ENCODE measurements around the gene KDM7A. TPM values are rescaled to one million over a fixed set of nuclear protein-coding genes. Genes with fewer than 3 reads are reported as not detected.

Gene KDM7A
- total RNA-seq, 1 experiment from 2014 or later = 1.5 TPM

- TF ChIP-seq CTCF (conservative IDR thresholded peaks at IDR 0.05) (no peak), EZH2 (IDR thresholded peaks at IDR 0.05; ENCODE audit: low read depth) (no peak)
- POLR2A ChIA-PET (ENCODE audit: unreplicated experiment) = no interaction called here
- Histone ChIP-seq H3K9me2 (ENCODE audit: insufficient read depth) (no peaks in the 10 kb centered on the region), H3K27ac (no peak overlapping the region), H4K20me1 (ENCODE audit: insufficient read depth) (no peaks in the 10 kb centered on the region), H3K79me2 (ENCODE audit: low read depth) (no peaks in the 10 kb centered on the region), H3K4me1 (replicated peaks; ENCODE audit: insufficient read depth) (peaks cover 15% of the 10 kb centered on the region; the same call in 1 of the 2 replicates), H3K4me3 (no peak overlapping the region), H3K27me3 (ENCODE audit: insufficient read depth, low read depth) (no peaks in the 10 kb centered on the region), H2AFZ (no peak overlapping the region), H3K9me3 (ENCODE audit: insufficient read depth, low read depth) (no peaks in the 10 kb centered on the region), H3K36me3 (ENCODE audit: low read depth) (no peaks in the 10 kb centered on the region), H3F3A (ENCODE audit: insufficient read depth, low read depth) (peaks cover 10% of the 10 kb centered on the region; the same call in 1 of the 2 replicates), H3K4me2 (no peak overlapping the region)
- CTCF ChIA-PET = no interaction called here
- no peak for DNase-seq
- intact Hi-C loops (cut with micrococcal nuclease; ENCODE audit: unreplicated experiment) = no loop called here
- no TSS peak for BruUV-seq (replicated peaks)
Observed at GRCh38 chr7:140211698-140212097, 34.9 kb upstream of the KDM7A start.

- Histone ChIP-seq H3K27ac (no peak overlapping the region), H3K79me2 (ENCODE audit: low read depth) (no peaks in the 10 kb centered on the region), H3K9me3 (ENCODE audit: insufficient read depth, low read depth) (no peaks in the 10 kb centered on the region), H3K4me3 (no peak overlapping the region), H3K9me2 (ENCODE audit: insufficient read depth) (no peaks in the 10 kb centered on the region), H3K36me3 (ENCODE audit: low read depth) (no peaks in the 10 kb centered on the region), H3F3A (ENCODE audit: insufficient read depth, low read depth) (peaks cover 10% of the 10 kb centered on the region; the same call in 1 of the 2 replicates), H4K20me1 (ENCODE audit: insufficient read depth) (no peaks in the 10 kb centered on the region), H2AFZ (no peak overlapping the region), H3K4me2 (no peak overlapping the region), H3K4me1 (replicated peaks; ENCODE audit: insufficient read depth) (peaks cover 15% of the 10 kb centered on the region; the same call in 1 of the 2 replicates), H3K27me3 (ENCODE audit: insufficient read depth, low read depth) (no peaks in the 10 kb centered on the region)
- no TSS peak for BruUV-seq (replicated peaks)
- intact Hi-C loops (cut with micrococcal nuclease; ENCODE audit: unreplicated experiment) = no loop called here
- ChIA-PET CTCF (no interaction called here), POLR2A (ENCODE audit: unreplicated experiment) (interaction anchor here (0.6 kb wide), 1 partner anchor 16 kb away, joined by 11 read pairs; no protein-coding TSS in a partner anchor)
- no peak for DNase-seq
- TF ChIP-seq CTCF (conservative IDR thresholded peaks at IDR 0.05) (no peak), EZH2 (IDR thresholded peaks at IDR 0.05; ENCODE audit: low read depth) (no peak)
Observed at GRCh38 chr7:140209866-140210609, 33.3 kb upstream of the KDM7A start.

DNA sequence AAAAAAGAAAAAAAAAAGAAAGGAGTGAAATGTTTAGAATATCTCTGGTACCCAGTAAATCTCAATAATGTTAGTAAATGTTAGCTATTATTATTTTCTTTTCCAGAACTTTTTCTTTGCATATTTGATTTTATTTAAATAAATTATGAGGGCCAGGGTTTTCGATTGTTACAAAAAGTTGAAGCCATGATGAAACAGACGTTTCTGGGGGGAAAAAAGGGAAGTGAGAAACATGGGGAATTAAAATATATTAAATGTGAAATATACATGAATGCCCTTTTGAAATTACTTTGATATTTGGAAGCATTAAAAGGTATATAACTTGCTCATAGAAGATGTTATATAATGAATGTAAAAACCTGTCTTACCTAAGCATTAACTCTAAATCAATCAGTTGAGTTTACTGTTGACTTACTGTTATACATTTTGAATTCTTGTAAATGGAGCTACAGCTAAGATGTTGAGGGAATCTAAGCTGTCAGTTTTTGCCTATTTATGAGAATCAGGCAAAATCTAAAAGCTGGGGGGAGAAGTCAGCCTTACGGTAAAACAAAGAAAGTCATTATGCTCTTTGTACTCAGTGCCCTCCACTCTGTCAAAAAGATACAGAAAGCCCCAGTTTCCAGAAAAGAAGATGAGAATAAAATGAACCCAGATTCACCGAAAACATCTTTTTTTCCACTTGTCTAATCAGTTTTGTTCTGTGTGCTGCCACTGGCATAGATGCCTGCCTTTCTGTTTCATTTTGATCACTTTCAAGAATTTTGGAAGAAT lies 30.0 kb upstream of the KDM7A start:
- Histone ChIP-seq H3K4me2 (no peak overlapping the region), H3K4me3 (no peak overlapping the region), H3K4me1 (replicated peaks; ENCODE audit: insufficient read depth) (no peaks in the 10 kb centered on the region), H3K36me3 (ENCODE audit: low read depth) (no peaks in the 10 kb centered on the region), H3K9me2 (ENCODE audit: insufficient read depth) (no peaks in the 10 kb centered on the region), H4K20me1 (ENCODE audit: insufficient read depth) (no peaks in the 10 kb centered on the region), H3K79me2 (ENCODE audit: low read depth) (no peaks in the 10 kb centered on the region), H2AFZ (no peak overlapping the region), H3K9me3 (ENCODE audit: insufficient read depth, low read depth) (no peaks in the 10 kb centered on the region), H3F3A (ENCODE audit: insufficient read depth, low read depth) (no peaks in the 10 kb centered on the region), H3K27me3 (ENCODE audit: insufficient read depth, low read depth) (0 out of 2 replicates have a peak, but pooled peaks cover 4% of the 10 kb centered on the region), H3K27ac (no peak overlapping the region)
- POLR2A ChIA-PET (ENCODE audit: unreplicated experiment) = interaction anchor here (0.6 kb wide), 1 partner anchor 56 kb away, joined by 10 read pairs; no protein-coding TSS in a partner anchor
- BruUV-seq (replicated peaks) = no TSS peak
- no peak for DNase-seq
- CTCF ChIA-PET = no interaction called here
- TF ChIP-seq EZH2 (IDR thresholded peaks at IDR 0.05; ENCODE audit: low read depth) (no peak), CTCF (conservative IDR thresholded peaks at IDR 0.05) (no peak)
- intact Hi-C loops (cut with micrococcal nuclease; ENCODE audit: unreplicated experiment) = no loop called here

Measured in PC-9 (cell line).